Measurements from ENCODE around the gene IGF1R.

IGF1R gene

DNA sequence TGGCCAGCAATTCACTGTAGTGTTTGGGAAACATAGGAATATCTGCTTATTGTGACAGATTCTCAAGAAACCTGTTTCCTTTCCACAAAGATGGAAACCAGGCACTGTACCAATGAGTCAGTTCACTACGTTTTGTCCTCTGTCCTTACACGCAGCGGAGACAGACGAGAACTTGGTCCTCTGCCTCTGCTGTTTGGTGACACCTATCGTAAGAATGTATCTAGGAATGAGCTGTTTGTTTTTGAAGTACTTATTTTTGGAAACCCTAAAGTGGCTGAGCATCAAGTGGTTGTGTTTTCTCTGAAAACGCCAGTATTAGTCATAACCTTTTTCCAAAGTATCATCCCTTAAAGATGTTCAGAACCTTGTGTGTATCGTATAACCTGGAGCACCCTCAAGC is 266.3 kb downstream of the IGF1R start:
- TF ChIP-seq, protein P1, sequence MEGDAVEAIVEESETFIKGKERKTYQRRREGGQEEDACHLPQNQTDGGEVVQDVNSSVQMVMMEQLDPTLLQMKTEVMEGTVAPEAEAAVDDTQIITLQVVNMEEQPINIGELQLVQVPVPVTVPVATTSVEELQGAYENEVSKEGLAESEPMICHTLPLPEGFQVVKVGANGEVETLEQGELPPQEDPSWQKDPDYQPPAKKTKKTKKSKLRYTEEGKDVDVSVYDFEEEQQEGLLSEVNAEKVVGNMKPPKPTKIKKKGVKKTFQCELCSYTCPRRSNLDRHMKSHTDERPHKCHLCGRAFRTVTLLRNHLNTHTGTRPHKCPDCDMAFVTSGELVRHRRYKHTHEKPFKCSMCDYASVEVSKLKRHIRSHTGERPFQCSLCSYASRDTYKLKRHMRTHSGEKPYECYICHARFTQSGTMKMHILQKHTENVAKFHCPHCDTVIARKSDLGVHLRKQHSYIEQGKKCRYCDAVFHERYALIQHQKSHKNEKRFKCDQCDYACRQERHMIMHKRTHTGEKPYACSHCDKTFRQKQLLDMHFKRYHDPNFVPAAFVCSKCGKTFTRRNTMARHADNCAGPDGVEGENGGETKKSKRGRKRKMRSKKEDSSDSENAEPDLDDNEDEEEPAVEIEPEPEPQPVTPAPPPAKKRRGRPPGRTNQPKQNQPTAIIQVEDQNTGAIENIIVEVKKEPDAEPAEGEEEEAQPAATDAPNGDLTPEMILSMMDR (IDR thresholded peaks at IDR 0.05; ENCODE audit: insufficient read depth, low read depth, low read length, missing control alignments): no peak
- no peak for DNase-seq (ENCODE audit: low read depth)
- H3K4me3 ChIP-seq (ENCODE audit: low read depth, low read length): no peak overlapping the region

DNA sequence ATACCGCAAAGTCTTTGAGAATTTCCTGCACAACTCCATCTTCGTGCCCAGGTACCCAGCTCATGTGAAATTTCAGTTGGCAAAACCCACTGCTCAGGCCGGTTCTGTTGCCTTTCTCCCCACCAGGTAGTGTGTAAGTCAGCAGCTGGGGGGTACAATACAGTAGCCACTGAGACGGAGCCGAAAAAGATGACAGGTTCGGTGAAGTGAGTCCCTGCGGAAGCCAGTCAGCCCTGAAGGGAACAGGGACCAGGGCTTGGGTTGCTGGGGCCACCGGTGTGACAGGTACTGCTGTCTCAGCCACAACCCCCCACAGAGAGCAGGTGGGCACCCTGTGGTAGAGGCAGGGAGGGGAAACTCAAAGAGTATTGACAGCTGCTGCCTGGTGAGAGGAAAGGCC is 268.5 kb downstream of the IGF1R start:
- no peak overlapping the region for H3K4me3 ChIP-seq (ENCODE audit: low read depth, low read length)
- TF ChIP-seq, protein P1 (IDR thresholded peaks at IDR 0.05; ENCODE audit: insufficient read depth, low read depth, low read length, missing control alignments): no peak
- no peak for DNase-seq (ENCODE audit: low read depth)

DNA sequence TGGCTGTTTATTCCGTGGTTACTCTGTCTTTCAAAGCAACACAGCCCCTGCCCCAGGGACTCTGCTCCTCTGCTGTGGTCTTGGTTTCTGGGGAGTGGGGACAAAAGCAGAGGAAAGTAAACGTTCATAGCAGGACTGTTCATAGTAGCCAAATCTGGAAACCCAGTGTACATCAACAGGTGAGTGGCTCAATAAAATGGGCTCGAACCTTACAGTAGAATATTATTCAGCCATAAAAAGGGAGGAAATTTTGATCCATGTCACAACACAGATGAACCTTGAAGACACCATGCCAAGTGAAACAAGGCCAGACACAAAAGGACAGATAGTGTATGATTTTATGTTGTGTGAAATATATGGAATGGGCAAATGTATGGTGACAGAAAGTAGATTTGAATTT is 269.1 kb downstream of the IGF1R start:
- no peak overlapping the region for H3K4me3 ChIP-seq (ENCODE audit: low read depth, low read length)
- no peak for DNase-seq (ENCODE audit: low read depth)
- TF ChIP-seq, protein P1 (IDR thresholded peaks at IDR 0.05; ENCODE audit: insufficient read depth, low read depth, low read length, missing control alignments): no peak

DNA sequence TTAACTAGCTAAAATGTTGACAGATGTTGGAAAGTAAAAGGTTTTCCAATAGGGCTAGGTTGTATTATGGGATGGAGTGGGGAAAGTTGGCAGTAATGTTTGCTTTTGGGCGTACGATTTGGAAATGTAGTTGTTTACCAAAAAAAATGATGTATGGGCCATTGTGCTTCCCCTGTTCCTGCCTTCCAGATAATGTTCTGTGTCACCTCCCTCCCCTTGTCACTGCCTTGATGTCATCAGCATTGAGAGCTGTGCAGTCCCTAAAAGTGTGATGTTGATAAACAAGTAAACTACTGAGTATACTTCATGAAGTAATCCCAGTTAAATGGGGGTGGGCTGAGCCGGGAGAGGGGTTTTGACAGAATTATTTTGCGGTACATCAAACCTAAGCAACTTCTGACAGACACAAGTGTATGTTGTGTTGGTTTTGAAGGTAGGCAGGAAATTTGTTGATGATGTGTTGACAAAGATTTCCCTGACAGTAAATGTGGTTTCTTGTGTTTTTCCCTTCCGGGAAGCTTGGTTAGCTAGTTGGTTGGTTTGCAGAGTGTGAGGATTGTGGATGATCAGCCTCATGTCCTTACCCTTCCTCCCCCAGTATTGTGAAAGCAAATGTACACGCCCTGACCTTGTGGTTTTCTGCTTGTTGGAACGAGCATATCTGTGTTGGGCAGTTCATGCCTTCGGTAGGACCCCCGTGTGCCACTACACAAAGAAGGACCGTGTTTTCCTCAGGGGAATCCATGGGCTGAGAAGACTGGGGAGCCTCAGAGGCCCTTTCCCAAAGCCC is 271.9 kb downstream of the IGF1R start:
- no peak for DNase-seq (ENCODE audit: low read depth)
- H3K4me3 ChIP-seq (ENCODE audit: low read depth, low read length): no peak overlapping the region
- TF ChIP-seq, protein P1 (IDR thresholded peaks at IDR 0.05; ENCODE audit: insufficient read depth, low read depth, low read length, missing control alignments): no peak

DNA sequence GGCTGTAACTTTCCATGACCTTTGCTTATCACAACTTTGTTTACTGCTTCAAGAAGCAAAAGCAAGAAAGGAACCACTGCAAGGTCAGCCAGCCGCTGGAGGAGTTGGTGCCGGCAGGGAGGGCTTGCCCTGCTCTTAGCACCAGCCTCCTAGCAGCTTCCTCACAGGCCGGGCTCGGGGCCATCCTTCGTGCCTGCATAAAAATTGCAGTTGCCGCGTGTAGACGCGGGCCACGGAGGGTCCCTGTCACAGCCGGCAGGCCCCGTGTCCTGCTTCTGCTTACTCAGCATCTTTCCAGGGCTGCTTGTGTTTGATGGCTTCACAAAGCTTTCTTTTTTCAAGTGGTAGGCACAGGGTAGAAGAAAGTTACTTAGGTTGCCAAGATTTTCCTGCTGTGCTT is 274.8 kb downstream of the IGF1R start:
- DNase-seq (ENCODE audit: low read depth): no peak
- TF ChIP-seq, protein P1 (IDR thresholded peaks at IDR 0.05; ENCODE audit: insufficient read depth, low read depth, low read length, missing control alignments): no peak

DNA sequence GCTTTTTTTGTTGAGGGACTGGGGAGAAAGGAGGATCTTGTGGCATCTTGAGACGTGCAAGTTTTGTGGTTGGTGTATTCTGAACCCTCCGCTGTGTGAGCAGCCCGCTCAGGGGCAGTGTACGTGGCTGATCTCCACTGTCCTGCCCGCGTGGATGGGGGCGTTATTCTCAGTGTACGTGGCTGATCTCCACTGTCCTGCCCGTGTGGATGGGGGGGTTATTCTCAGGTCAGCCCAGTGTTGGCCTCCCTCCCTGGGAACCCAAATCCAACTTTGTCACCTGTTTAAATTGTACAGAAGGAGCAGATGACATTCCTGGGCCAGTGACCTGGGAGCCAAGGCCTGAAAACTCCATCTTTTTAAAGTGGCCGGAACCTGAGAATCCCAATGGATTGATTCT is 275.2 kb downstream of the IGF1R start:
- no peak for DNase-seq (ENCODE audit: low read depth)
- TF ChIP-seq, protein P1 (IDR thresholded peaks at IDR 0.05; ENCODE audit: insufficient read depth, low read depth, low read length, missing control alignments): no peak
- no peak overlapping the region for H3K4me3 ChIP-seq (ENCODE audit: low read depth, low read length)

More for the DNA sequence above, 274.8 kb downstream of the IGF1R start:
- H3K4me3 ChIP-seq (ENCODE audit: low read depth, low read length): no peak overlapping the region

All from GM12865 (cell line).